HFF-Myc (cell line): Measurements from ENCODE around the gene ABCB1.
"Not testable (repeated sequence)": the region's sequence is repeated elsewhere in the genome, so short reads cannot be mapped to it uniquely, and the experiment has no call there.

Source experiments
- DNase-seq: peaks from one replicate; pipeline ENCODE4 v3.0.0-alpha.2; 2011; ENCODE audit warnings: low read depth; ENCODE audit errors: extremely low read depth
- H3K4me3 ChIP-seq: replicated peaks from 2 replicates; pipeline ENCODE4 v1.5.1; 2011; ENCODE audit warnings: low read depth, mild to moderate bottlenecking, control low read depth, low read length
- TF ChIP-seq, protein P1 (sequence below): IDR thresholded peaks from 2 replicates; pipeline ENCODE4 v1.5.1; 2012; ENCODE audit warnings: mild to moderate bottlenecking, low read depth, low read length, control low read depth; ENCODE audit errors: missing control alignments

ABCB1 gene

DNA sequence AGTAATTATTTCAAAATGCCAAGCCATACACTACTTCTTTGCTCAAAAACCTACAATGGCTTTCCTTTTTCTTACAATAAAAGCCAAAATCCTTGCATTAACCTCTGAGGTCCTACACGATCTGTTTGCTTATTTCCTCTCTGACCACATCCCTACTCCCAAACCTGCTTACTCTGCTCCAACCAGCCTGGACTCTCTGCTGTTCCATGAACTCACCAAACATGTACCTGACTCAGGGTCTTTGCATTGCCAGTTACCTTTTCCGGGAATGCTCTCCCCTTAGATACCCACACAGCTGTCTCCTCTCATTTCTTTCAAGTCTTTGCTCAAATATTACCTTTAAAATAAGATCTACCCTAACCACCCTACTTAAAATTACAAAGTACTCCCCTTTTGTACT, 127.5 kb downstream of the ABCB1 start:
- no peak for DNase-seq
- TF ChIP-seq, protein P1, sequence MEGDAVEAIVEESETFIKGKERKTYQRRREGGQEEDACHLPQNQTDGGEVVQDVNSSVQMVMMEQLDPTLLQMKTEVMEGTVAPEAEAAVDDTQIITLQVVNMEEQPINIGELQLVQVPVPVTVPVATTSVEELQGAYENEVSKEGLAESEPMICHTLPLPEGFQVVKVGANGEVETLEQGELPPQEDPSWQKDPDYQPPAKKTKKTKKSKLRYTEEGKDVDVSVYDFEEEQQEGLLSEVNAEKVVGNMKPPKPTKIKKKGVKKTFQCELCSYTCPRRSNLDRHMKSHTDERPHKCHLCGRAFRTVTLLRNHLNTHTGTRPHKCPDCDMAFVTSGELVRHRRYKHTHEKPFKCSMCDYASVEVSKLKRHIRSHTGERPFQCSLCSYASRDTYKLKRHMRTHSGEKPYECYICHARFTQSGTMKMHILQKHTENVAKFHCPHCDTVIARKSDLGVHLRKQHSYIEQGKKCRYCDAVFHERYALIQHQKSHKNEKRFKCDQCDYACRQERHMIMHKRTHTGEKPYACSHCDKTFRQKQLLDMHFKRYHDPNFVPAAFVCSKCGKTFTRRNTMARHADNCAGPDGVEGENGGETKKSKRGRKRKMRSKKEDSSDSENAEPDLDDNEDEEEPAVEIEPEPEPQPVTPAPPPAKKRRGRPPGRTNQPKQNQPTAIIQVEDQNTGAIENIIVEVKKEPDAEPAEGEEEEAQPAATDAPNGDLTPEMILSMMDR: no peak
- no peak overlapping the region for H3K4me3 ChIP-seq

GRCh38 chr7:87471473-87471872, 129.2 kb downstream of the ABCB1 start:
- H3K4me3 ChIP-seq: no peak overlapping the region
- TF ChIP-seq, protein P1: no peak
- DNase-seq: no peak

DNA sequence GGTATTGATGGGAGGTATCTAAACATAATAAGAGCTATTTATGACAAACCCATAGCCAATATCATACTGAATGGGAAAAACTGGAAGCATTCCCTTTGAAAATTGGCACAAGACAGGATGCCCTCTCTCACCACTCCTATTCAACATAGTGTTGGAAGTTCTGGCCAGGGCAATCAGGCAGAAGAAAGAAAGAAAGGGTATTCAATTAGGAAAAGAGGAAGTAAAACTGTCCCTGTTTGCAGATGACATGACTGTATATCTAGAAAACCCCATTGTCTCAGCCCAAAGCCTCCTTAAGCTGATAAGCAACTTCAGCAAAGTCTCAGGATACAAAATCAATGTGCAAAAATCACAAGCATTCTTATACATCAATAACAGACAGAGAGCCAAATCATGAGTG, 131.5 kb downstream of the ABCB1 start:
- H3K4me3 ChIP-seq: not testable (repeated sequence)

DNA sequence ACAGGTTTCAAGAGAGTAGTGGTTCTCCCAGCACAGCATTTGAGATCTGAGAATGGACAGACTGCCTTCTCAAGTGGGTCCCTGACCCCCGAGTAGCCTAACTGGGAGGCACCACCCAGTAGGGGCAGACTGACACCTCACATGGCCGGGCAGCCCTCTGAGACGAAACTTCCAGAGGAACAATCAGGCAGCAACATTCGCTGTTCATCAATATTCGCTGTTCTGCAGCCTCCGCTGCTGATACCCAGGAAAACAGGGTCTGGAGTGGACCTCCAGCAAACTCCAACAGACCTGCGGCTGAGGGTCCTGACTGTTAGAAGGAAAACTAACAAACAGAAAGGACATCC, 135.2 kb downstream of the ABCB1 start:
- DNase-seq, H3K4me3 ChIP-seq: not testable (repeated sequence)

More for the DNA sequence above, 131.5 kb downstream of the ABCB1 start:
- not testable (repeated sequence) for DNase-seq

- not testable (repeated sequence) for DNase-seq, H3K4me3 ChIP-seq
These were observed 135.7 kb downstream of the ABCB1 start for GRCh38 chr7:87464830-87465533.

DNA sequence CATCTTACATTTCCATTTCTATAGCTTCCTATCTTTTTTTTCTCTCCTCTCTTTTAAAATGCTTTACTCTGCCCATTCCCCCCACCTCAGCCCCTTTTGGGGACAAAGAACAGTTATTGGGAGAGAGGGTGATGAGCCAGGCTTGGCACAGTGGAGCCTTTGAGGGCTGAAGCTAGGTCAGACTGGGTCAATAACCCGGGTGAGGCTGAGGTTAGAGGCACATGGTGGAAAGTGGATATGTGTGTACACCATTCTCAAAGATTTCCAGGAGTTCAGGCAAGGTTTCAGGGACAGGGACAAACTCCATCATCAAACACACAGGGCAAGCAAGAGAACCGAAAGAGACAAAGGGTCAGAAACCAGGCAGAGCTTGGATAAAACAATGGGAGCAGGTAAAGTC, 136.7 kb downstream of the ABCB1 start:
- TF ChIP-seq, protein P1: no peak
- H3K4me3 ChIP-seq: no peak overlapping the region
- no peak for DNase-seq

DNA sequence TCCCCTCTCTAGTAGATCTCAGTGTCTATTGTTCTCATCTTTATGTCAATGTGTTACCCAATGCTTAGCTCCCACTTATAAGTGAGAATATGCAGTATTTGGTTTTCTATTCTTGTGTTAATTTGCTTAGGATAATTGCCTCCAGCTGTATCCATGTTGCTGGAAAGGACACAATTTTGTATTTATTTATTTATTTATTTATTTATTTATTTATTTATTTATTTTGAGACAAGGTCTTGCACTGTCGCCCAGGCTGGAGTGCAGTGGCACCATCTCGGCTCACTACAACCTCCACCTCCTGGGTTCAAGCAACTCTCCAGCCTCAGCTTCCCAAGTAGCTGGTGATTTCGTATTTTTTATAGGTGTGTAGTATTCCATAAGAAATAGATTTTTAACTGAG, 140.2 kb downstream of the ABCB1 start:
- H3K4me3 ChIP-seq, DNase-seq: not testable (repeated sequence)

GRCh38 chr7:87459941-87460340, 140.7 kb downstream of the ABCB1 start:
- DNase-seq: no peak
- H3K4me3 ChIP-seq: no peak overlapping the region
- TF ChIP-seq, protein P1: no peak

- TF ChIP-seq, protein P1: no peak
- no peak for DNase-seq
- H3K4me3 ChIP-seq: no peak overlapping the region
These were observed 142.5 kb downstream of the ABCB1 start for GRCh38 chr7:87458148-87458547.
